ENCODE measurements around the gene NRF1. TPM values are rescaled to one million over a fixed set of nuclear protein-coding genes. Genes with fewer than 3 reads are reported as not detected.

NRF1 gene
- total and polyA plus RNA-seq, 2 of the 8 experiments (the other 6 are each of a cell fraction or from before 2014, with no cell fraction given): 18.2 to 21.4 TPM

- Histone ChIP-seq H3K4me3 (ENCODE audit: extremely low read depth in 1 of 4, insufficient read depth in 2 of 4, low read depth in 3 of 4, low read length in 4 of 4) (no peak overlapping the region), H2BK120ac (replicated peaks; ENCODE audit: low read depth, low read length) (no peak overlapping the region), H3K18ac (ENCODE audit: extremely low read depth, low read length) (no peak overlapping the region), H4K20me1 (replicated peaks in 1 of 2; ENCODE audit: control insufficient read depth in 1 of 2, insufficient read depth in 2 of 2, low read length in 2 of 2) (peaks cover 9 to 11% of the 10 kb centered on the region in 2 experiments), H4K8ac (ENCODE audit: extremely low read depth, insufficient read depth, low read length) (no peak overlapping the region), H2BK15ac (ENCODE audit: low read length) (no peak overlapping the region), H3K9ac (replicated peaks in 1 of 4; ENCODE audit: extremely low read depth in 1 of 4, low read depth in 3 of 4, low read length in 3 of 4) (no peak overlapping the region), H2BK20ac (ENCODE audit: low read length) (no peak overlapping the region), H2AK5ac (ENCODE audit: low read depth, low read length) (no peak overlapping the region), H3K4ac (replicated peaks; ENCODE audit: insufficient read length, low read depth, low read length) (no peak overlapping the region), H3K79me2 (ENCODE audit: control insufficient read depth in 1 of 2, insufficient read depth in 2 of 2, low read length in 2 of 2) (no peaks in the 10 kb centered on the region), H3K9me3 (ENCODE audit: insufficient read depth in 2 of 2, low read depth in 1 of 2, low read length in 1 of 2) (no peaks in the 10 kb centered on the region), H3K14ac (ENCODE audit: insufficient read length) (no peak overlapping the region), H4K91ac (replicated peaks; ENCODE audit: insufficient read length, low read length) (no peak overlapping the region), H2BK12ac (ENCODE audit: low read depth, low read length) (no peak overlapping the region), H4K5ac (ENCODE audit: insufficient read length, low read depth, low read length) (no peak overlapping the region), H3K27ac (ENCODE audit: low read depth, low read length) (no peak overlapping the region), H2BK5ac (ENCODE audit: low read depth, low read length) (no peak overlapping the region), H3K27me3 (replicated peaks in 1 of 4; ENCODE audit: control insufficient read depth in 3 of 4, extremely low read depth in 1 of 4, insufficient read depth in 3 of 4, low read length in 3 of 4) (peaks cover 22 to 60% (median 53%) of the 10 kb centered on the region in 4 experiments), H3K79me1 (ENCODE audit: low read depth, low read length) (no peaks in the 10 kb centered on the region), H3K4me2 (ENCODE audit: insufficient read depth in 1 of 2, low read depth in 2 of 2, low read length in 2 of 2) (no peak overlapping the region), H3K4me1 (replicated peaks in 1 of 4; ENCODE audit: control insufficient read depth in 3 of 4, insufficient read depth in 4 of 4, low read length in 3 of 4) (peaks cover 6 to 18% (median 12%) of the 10 kb centered on the region in 4 experiments), H3K23ac (ENCODE audit: insufficient read length) (no peak overlapping the region), H3K36me3 (ENCODE audit: control insufficient read depth in 2 of 4, insufficient read depth in 4 of 4, low read length in 3 of 4) (no peaks in the 10 kb centered on the region), H3K56ac (replicated peaks; ENCODE audit: insufficient read length, low read depth, low read length) (no peak overlapping the region), H3K23me2 (ENCODE audit: low read depth, low read length) (peaks cover 4% of the 10 kb centered on the region; the same call in 1 of the 2 replicates), H2AFZ (ENCODE audit: low read length) (no peak overlapping the region)
- DNase-seq (ENCODE audit: low read depth in 1 of 2, low spot score in 2 of 2) (no peak), FAIRE-seq (no peak)
- TF ChIP-seq POU5F1 (IDR thresholded peaks at IDR 0.05; ENCODE audit: low read depth, low read length) (no peak), SP4 (IDR thresholded peaks at IDR 0.05; ENCODE audit: low read length) (no peak), SIRT6 (IDR thresholded peaks at IDR 0.05; ENCODE audit: low read length) (no peak), HDAC2 (IDR thresholded peaks at IDR 0.05; ENCODE audit: borderline replicate concordance in 1 of 2, low read depth in 2 of 2, low read length in 2 of 2) (no peak), RXRA (IDR thresholded peaks at IDR 0.05; ENCODE audit: insufficient read depth, low read depth, low read length) (no peak), BCL11A (IDR thresholded peaks at IDR 0.05; ENCODE audit: low read depth in 2 of 2, low read length in 2 of 2) (no peak), RAD21 (IDR thresholded peaks at IDR 0.05 in 1 of 2, conservative IDR thresholded peaks at IDR 0.05 in 1 of 2; ENCODE audit: low read depth in 2 of 2, low read length in 2 of 2) (no peak), TAF1 (IDR thresholded peaks at IDR 0.05; ENCODE audit: low read depth, low read length) (no peak), PHF8 (conservative IDR thresholded peaks at IDR 0.05; ENCODE audit: low read depth, low read length) (no peak), MAX (IDR thresholded peaks at IDR 0.05) (no peak), GTF2F1 (IDR thresholded peaks at IDR 0.05; ENCODE audit: borderline replicate concordance, low read depth, low read length) (no peak)
- POLR2A ChIA-PET (ENCODE audit: partially characterized antibody): interaction anchor here (0.6 to 1.3 kb wide), 3 partner anchors 10 to 193 kb away, joined by 4 to 5 read pairs (median 5); no protein-coding TSS in a partner anchor
- WGBS, 2 experiments (ENCODE audit: extremely low coverage in 1 of 2, insufficient coverage in 1 of 2, insufficient read length in 1 of 2, insufficient replicate concordance in 2 of 2, low coverage in 1 of 2, low lambda C conversion rate in 2 of 2, missing lambda C conversion rate in 1 of 2): 81% methylated on average over 6 of the region's 6 CpGs; no CpG with 5 or more reads in 1 of the 2 experiments
- CTCF ChIA-PET (ENCODE audit: partially characterized antibody): interaction anchor here (0.6 to 7.7 kb wide), 4 partner anchors 36 to 167 kb away, joined by 3 to 59 read pairs (median 4); no protein-coding TSS in a partner anchor
Measured at GRCh38 chr7:129790136-129790535, 178.6 kb downstream of the NRF1 start.
